GM21619 (cell line): ENCODE results near the gene KRTAP10-5.
"Not testable (repeated sequence)": the region's sequence is repeated elsewhere in the genome, so short reads cannot be mapped to it uniquely, and the experiment has no call there.

Source experiments
- ATAC-seq: cut with Tn5 transposase; IDR thresholded peaks from one replicate; pipeline ENCODE4 v1.9.1; 2021; ENCODE audit not compliant: unreplicated experiment

Gene KRTAP10-5

GRCh38 chr21:44552136-44552535, 28.3 kb downstream of the KRTAP10-5 start:
- ATAC-seq, result no peak

- no peak for ATAC-seq
Observed at GRCh38 chr21:44551340-44551961, 29.0 kb downstream of the KRTAP10-5 start, which contains the start of gene KRTAP10-2. TSS of gene KRTAP10-2 (minus strand) at chr21:44551505. CDS start at chr21:44551458, 47 bp downstream.

- ATAC-seq, result no peak
Observed at GRCh38 chr21:44550807-44551206, 29.6 kb downstream of the KRTAP10-5 start.

GRCh38 chr21:44550285-44550684, 30.1 kb downstream of the KRTAP10-5 start:
- ATAC-seq, result not testable (repeated sequence)

- no peak for ATAC-seq
Observed at GRCh38 chr21:44549525-44550211, 30.7 kb downstream of the KRTAP10-5 start.

GRCh38 chr21:44548922-44549321, 31.5 kb downstream of the KRTAP10-5 start:
- ATAC-seq, result no peak

GRCh38 chr21:44548381-44548780, 32.0 kb downstream of the KRTAP10-5 start:
- ATAC-seq, result no peak

- ATAC-seq, result no peak
Observed at GRCh38 chr21:44547656-44548331, 32.6 kb downstream of the KRTAP10-5 start.

GRCh38 chr21:44544566-44544965, 35.8 kb downstream of the KRTAP10-5 start:
- ATAC-seq, result no peak

- no peak for ATAC-seq
Observed at GRCh38 chr21:44542716-44543115, 37.7 kb downstream of the KRTAP10-5 start.

GRCh38 chr21:44540741-44541288, 39.6 kb downstream of the KRTAP10-5 start:
- no peak for ATAC-seq

- ATAC-seq, result no peak
Observed at GRCh38 chr21:44539991-44540666, 40.3 kb downstream of the KRTAP10-5 start, which contains the start of gene KRTAP10-1. TSS of gene KRTAP10-1 (minus strand) at chr21:44540195. CDS start at chr21:44540150, 45 bp downstream.

GRCh38 chr21:44539046-44539445, 41.4 kb downstream of the KRTAP10-5 start:
- no peak for ATAC-seq

GRCh38 chr21:44537930-44538911, 42.2 kb downstream of the KRTAP10-5 start:
- no peak for ATAC-seq

- no peak for ATAC-seq
Observed at GRCh38 chr21:44535963-44536362, 44.4 kb downstream of the KRTAP10-5 start.

GRCh38 chr21:44534688-44535087, 45.7 kb downstream of the KRTAP10-5 start:
- ATAC-seq, result no peak

GRCh38 chr21:44533891-44534627, 46.3 kb downstream of the KRTAP10-5 start:
- ATAC-seq, result no peak

- ATAC-seq, result no peak
Observed at GRCh38 chr21:44533121-44533890, 47.1 kb downstream of the KRTAP10-5 start.
